Neural cell (in vitro differentiated cells): ENCODE data around the gene GPRC5A.

ENCODE experiments used
- EZH2 ChIP-seq: fragments of 200-600, 300-800 bp; shearing (Covaris generic), sonication (generic); IDR thresholded peaks from 2 replicates; pipeline ENCODE4 v1.6.1; 2014; ENCODE audit warnings: antibody characterized with exemption, low read length, borderline replicate concordance, mild to moderate bottlenecking; ENCODE audit not compliant: insufficient read depth, poor library complexity, severe bottlenecking
- TF ChIP-seq, protein P1 (sequence below): fragments of 450-650 bp; IDR thresholded peaks from 2 replicates; pipeline ENCODE4 v1.5.1; 2014; ENCODE audit warnings: antibody characterized with exemption, mild to moderate bottlenecking, moderate library complexity; ENCODE audit not compliant: poor library complexity, severe bottlenecking
- TF ChIP-seq, protein P2 (sequence below): IDR thresholded peaks from 2 replicates; pipeline ENCODE4 v1.6.1; 2012; ENCODE audit warnings: borderline replicate concordance

DNA sequence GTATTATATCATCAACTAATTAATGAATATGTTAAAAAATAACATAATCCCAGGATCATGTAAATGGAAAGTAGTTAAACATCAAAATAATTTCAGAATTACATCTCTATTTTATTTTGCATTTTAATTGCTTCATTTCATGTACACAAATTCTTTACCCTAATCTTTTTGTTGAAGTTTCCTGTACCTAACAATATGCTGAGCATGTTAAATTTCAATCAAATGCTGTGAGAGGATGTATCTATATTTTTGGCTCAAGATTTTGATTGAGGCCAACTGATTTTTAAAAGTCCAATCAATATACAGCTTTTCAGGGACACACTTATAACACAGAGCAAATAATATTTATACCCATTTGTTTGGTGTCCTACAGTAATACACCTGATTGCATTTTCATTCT lies 54.2 kb downstream of the GPRC5A start:
- TF ChIP-seq, protein P1, sequence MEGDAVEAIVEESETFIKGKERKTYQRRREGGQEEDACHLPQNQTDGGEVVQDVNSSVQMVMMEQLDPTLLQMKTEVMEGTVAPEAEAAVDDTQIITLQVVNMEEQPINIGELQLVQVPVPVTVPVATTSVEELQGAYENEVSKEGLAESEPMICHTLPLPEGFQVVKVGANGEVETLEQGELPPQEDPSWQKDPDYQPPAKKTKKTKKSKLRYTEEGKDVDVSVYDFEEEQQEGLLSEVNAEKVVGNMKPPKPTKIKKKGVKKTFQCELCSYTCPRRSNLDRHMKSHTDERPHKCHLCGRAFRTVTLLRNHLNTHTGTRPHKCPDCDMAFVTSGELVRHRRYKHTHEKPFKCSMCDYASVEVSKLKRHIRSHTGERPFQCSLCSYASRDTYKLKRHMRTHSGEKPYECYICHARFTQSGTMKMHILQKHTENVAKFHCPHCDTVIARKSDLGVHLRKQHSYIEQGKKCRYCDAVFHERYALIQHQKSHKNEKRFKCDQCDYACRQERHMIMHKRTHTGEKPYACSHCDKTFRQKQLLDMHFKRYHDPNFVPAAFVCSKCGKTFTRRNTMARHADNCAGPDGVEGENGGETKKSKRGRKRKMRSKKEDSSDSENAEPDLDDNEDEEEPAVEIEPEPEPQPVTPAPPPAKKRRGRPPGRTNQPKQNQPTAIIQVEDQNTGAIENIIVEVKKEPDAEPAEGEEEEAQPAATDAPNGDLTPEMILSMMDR, result no peak
- TF ChIP-seq, protein P2, sequence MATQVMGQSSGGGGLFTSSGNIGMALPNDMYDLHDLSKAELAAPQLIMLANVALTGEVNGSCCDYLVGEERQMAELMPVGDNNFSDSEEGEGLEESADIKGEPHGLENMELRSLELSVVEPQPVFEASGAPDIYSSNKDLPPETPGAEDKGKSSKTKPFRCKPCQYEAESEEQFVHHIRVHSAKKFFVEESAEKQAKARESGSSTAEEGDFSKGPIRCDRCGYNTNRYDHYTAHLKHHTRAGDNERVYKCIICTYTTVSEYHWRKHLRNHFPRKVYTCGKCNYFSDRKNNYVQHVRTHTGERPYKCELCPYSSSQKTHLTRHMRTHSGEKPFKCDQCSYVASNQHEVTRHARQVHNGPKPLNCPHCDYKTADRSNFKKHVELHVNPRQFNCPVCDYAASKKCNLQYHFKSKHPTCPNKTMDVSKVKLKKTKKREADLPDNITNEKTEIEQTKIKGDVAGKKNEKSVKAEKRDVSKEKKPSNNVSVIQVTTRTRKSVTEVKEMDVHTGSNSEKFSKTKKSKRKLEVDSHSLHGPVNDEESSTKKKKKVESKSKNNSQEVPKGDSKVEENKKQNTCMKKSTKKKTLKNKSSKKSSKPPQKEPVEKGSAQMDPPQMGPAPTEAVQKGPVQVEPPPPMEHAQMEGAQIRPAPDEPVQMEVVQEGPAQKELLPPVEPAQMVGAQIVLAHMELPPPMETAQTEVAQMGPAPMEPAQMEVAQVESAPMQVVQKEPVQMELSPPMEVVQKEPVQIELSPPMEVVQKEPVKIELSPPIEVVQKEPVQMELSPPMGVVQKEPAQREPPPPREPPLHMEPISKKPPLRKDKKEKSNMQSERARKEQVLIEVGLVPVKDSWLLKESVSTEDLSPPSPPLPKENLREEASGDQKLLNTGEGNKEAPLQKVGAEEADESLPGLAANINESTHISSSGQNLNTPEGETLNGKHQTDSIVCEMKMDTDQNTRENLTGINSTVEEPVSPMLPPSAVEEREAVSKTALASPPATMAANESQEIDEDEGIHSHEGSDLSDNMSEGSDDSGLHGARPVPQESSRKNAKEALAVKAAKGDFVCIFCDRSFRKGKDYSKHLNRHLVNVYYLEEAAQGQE, result no peak
- no peak for TF ChIP-seq EZH2
